ENCODE measurements around the gene LONP2. TPM values are rescaled to one million over a fixed set of nuclear protein-coding genes. Genes with fewer than 3 reads are reported as not detected.

LONP2 gene
- total RNA-seq, 1 experiment from 2014 or later = 46.8 TPM

DNA sequence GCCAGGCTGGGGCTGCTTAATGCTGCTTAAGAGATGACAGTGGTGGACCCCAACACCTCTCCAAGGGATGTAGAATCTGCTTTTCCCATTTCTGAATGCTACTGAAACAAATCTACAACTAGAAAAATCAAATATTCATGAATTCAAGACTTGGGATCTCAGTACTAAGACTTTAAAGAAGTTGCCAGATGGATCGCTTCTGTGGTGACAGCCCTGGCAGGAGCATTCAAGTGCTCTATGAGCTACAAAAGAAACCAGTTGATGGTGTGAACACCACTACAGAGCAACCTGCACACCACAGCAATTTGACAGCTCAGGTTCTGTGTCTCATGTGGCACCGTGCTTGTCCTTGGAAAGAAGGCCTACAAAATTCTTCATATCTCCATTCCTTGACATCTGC is 98.5 kb downstream of the LONP2 start:
- Histone ChIP-seq H3K9me2 (ENCODE audit: insufficient read depth) (no peaks in the 10 kb centered on the region), H3K79me2 (ENCODE audit: insufficient read depth, low read length) (no peaks in the 10 kb centered on the region), H3K4me3 (replicated peaks in 1 of 2; ENCODE audit: low read depth in 1 of 2, low read length in 2 of 2) (no peak overlapping the region), H3K9ac (ENCODE audit: low read length) (no peak overlapping the region), H3K9me3 (ENCODE audit: control insufficient read depth in 1 of 2, insufficient read depth in 1 of 2, low read depth in 1 of 2, low read length in 2 of 2) (no peaks in the 10 kb centered on the region), H4K20me1 (ENCODE audit: insufficient read depth) (no peaks in the 10 kb centered on the region; the same call in 1 of the 2 replicates), H3K4me2 (ENCODE audit: low read length) (no peak overlapping the region), H2AFZ (ENCODE audit: low read depth, low read length, poor library complexity, severe bottlenecking) (no peak overlapping the region), H3K4me1 (ENCODE audit: control insufficient read depth in 1 of 2, insufficient read depth in 2 of 2, low read length in 2 of 2) (no peaks in the 10 kb centered on the region), H3K27me3 (ENCODE audit: insufficient read depth, low read length) (no peaks in the 10 kb centered on the region), H3K36me3 (ENCODE audit: control insufficient read depth in 1 of 2, insufficient read depth in 2 of 2, low read length in 2 of 2) (0 out of 4 replicates have a peak, but pooled peaks cover 0 to 3% of the 10 kb centered on the region in 2 experiments), H3K27ac (ENCODE audit: low read depth, low read length) (no peak overlapping the region)
- CTCF ChIA-PET = interaction anchor here (0.6 kb wide), 1 partner anchor 11 kb away, joined by 3 read pairs; no protein-coding TSS in a partner anchor
- RAD21 ChIA-PET (ENCODE audit: low non-redundant PET in 1 of 2, low total read pairs in 2 of 2, uncharacterized antibody in 2 of 2, unreplicated experiment in 2 of 2) = no interaction called here
- TF ChIP-seq TCF7L2 (IDR thresholded peaks at IDR 0.05; ENCODE audit: borderline replicate concordance, extremely low read depth, insufficient read depth, insufficient read length) (no peak), RAD21 (IDR thresholded peaks at IDR 0.05; ENCODE audit: low read depth) (no peak), FOSL1 (IDR thresholded peaks at IDR 0.05; ENCODE audit: low read depth) (no peak), REST (IDR thresholded peaks at IDR 0.05; ENCODE audit: low read depth) (no peak), YY1 (IDR thresholded peaks at IDR 0.05; ENCODE audit: extremely low read depth, insufficient replicate concordance, low read depth, low read length) (no peak), JUND (IDR thresholded peaks at IDR 0.05) (no peak), ZBTB33 (IDR thresholded peaks at IDR 0.05; ENCODE audit: extremely low read depth, insufficient replicate concordance, low read length) (no peak), SIN3A (IDR thresholded peaks at IDR 0.05; ENCODE audit: low read depth) (no peak), EZH2 (IDR thresholded peaks at IDR 0.05) (no peak), ZFX (IDR thresholded peaks at IDR 0.05) (no peak), CBX3 (IDR thresholded peaks at IDR 0.05; ENCODE audit: low read depth) (no peak), CEBPB (IDR thresholded peaks at IDR 0.05; ENCODE audit: low read depth) (no peak), ELF1 (IDR thresholded peaks at IDR 0.05; ENCODE audit: borderline replicate concordance, low read depth) (no peak), EGR1 (IDR thresholded peaks at IDR 0.05; ENCODE audit: low read depth) (no peak), POLR2AphosphoS5 (IDR thresholded peaks at IDR 0.05; ENCODE audit: low read depth, low read length) (no peak), ATF3 (IDR thresholded peaks at IDR 0.05) (no peak), SRF (IDR thresholded peaks at IDR 0.05; ENCODE audit: low read depth) (no peak)
- TF ChIP-seq, protein P1, sequence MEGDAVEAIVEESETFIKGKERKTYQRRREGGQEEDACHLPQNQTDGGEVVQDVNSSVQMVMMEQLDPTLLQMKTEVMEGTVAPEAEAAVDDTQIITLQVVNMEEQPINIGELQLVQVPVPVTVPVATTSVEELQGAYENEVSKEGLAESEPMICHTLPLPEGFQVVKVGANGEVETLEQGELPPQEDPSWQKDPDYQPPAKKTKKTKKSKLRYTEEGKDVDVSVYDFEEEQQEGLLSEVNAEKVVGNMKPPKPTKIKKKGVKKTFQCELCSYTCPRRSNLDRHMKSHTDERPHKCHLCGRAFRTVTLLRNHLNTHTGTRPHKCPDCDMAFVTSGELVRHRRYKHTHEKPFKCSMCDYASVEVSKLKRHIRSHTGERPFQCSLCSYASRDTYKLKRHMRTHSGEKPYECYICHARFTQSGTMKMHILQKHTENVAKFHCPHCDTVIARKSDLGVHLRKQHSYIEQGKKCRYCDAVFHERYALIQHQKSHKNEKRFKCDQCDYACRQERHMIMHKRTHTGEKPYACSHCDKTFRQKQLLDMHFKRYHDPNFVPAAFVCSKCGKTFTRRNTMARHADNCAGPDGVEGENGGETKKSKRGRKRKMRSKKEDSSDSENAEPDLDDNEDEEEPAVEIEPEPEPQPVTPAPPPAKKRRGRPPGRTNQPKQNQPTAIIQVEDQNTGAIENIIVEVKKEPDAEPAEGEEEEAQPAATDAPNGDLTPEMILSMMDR (IDR thresholded peaks at IDR 0.05 in 2 of 3, conservative IDR thresholded peaks at IDR 0.05 in 1 of 3; ENCODE audit: borderline replicate concordance in 1 of 3, insufficient read depth in 1 of 3, low read depth in 2 of 3, low read length in 2 of 3) = no peak
- TF ChIP-seq, protein P2, sequence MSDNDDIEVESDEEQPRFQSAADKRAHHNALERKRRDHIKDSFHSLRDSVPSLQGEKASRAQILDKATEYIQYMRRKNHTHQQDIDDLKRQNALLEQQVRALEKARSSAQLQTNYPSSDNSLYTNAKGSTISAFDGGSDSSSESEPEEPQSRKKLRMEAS (IDR thresholded peaks at IDR 0.05) = no peak
- POLR2A ChIA-PET = no interaction called here
- no peak for DNase-seq (ENCODE audit: low read depth, low spot score)
- intact Hi-C loops (cut with micrococcal nuclease) = no loop called here
- BruUV-seq (replicated peaks) = no TSS peak
- no peak for ATAC-seq

All from HCT116 (cell line).